ENCODE results near the gene ZNF518B.

ZNF518B gene, protein sequence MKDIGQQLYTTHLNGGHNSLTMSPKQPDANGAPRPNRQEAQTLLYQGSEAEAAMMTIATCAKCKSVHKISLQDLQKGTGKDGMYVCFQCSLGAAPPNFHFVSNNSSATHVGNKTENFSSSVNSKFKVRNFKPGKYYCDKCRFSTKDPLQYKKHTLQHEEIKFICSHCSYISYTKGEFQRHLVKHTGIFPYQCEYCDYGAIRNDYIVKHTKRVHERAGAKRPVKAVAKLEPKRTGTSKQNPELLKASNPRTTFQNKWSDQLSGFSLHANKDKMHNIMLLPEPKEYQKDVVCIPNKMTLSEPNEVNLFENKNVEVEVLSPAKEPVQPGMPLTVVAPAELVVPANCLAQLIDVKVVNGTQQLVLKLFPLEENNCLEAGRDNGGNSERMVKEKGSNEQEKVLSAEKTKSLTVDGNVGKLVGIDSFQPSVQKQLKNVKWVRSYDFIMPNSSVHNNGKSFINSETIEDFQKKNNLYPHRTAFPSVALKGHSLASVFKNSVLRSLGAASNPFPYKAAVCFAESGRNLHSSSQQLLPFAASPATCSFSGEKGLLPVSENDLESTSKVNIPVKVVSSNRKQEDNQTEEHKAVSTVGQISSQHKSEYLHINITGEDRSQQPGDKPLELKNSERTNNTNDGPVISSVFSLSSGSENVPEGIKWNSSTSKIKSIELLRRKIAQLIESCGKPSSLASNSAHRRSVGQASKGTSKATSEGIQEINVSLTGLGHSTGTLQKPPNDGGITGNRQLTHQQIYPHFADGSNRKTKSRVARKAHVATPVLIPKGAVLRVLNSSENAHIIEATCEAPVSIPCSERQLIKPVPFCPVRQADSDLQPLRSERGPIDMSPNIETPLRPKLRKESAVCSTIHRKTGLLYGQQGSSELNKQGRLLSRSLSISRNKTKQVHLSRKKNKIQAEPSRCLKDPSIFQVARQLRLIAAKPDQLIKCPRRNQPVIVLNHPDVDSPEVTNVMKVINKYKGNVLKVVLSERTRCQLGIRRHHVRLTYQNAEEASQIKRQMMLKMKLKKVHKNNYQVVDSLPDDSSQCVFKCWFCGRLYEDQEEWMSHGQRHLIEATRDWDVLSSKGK

GRCh38 chr4:10457255-10457801 lies at the start of gene ZNF518B:
Gene ZNF518B, minus strand, starts transcription at chr4:10457426. Its CDS starts 11,098 bp downstream, at chr4:10446328.
- Histone ChIP-seq H3K36me3 (ENCODE audit: control insufficient read depth in 5 of 5, insufficient read depth in 5 of 5, low read length in 5 of 5) (peaks cover 7 to 16% (median 13%) of the 10 kb centered on the region in 5 donors), H3K4me3 (ENCODE audit: low read depth in 1 of 5, low read length in 5 of 5) (peak within 1 kb of the TSS; percentile 67 to 75 (median 69)), H3K4me1 (ENCODE audit: control insufficient read depth in 5 of 5, insufficient read depth in 5 of 5, low read length in 5 of 5) (peaks cover 0 to 29% (median 24%) of the 10 kb centered on the region in 5 donors), H3K27ac (ENCODE audit: low read depth, low read length) (no peak within 1 kb of the TSS), H3K9me3 (ENCODE audit: control insufficient read depth in 5 of 5, low read length in 5 of 5) (no peaks in the 10 kb centered on the region), H3K9ac (ENCODE audit: low read length in 5 of 5) (peak within 1 kb of the TSS in 2 of 5 donors; percentile 50 to 53), H3K27me3 (ENCODE audit: control insufficient read depth in 5 of 5, insufficient read depth in 4 of 5, low read length in 5 of 5) (peaks cover 4 to 16% (median 9%) of the 10 kb centered on the region in 5 donors)

- H3K27ac ChIP-seq (ENCODE audit: low read depth, low read length): no peak overlapping the region
- no peaks in the 10 kb centered on the region for H3K27me3 ChIP-seq (ENCODE audit: control insufficient read depth in 5 of 5, insufficient read depth in 4 of 5, low read length in 5 of 5)
- H3K9me3 ChIP-seq (ENCODE audit: control insufficient read depth in 5 of 5, low read length in 5 of 5): no peaks in the 10 kb centered on the region
- no peaks in the 10 kb centered on the region for H3K36me3 ChIP-seq (ENCODE audit: control insufficient read depth in 5 of 5, insufficient read depth in 5 of 5, low read length in 5 of 5)
- H3K9ac ChIP-seq (ENCODE audit: low read length in 5 of 5): no peak overlapping the region
- H3K4me1 ChIP-seq (ENCODE audit: control insufficient read depth in 5 of 5, insufficient read depth in 5 of 5, low read length in 5 of 5): no peaks in the 10 kb centered on the region
- no peak overlapping the region for H3K4me3 ChIP-seq (ENCODE audit: low read depth in 1 of 5, low read length in 5 of 5)
These were observed 48.9 kb upstream of the ZNF518B start for GRCh38 chr4:10506077-10506476.

GRCh38 chr4:10504570-10505179 lies 47.4 kb upstream of the ZNF518B start:
- Histone ChIP-seq H3K9ac (ENCODE audit: low read length in 5 of 5) (no peak overlapping the region), H3K4me1 (ENCODE audit: control insufficient read depth in 5 of 5, insufficient read depth in 5 of 5, low read length in 5 of 5) (no peaks in the 10 kb centered on the region), H3K36me3 (ENCODE audit: control insufficient read depth in 5 of 5, insufficient read depth in 5 of 5, low read length in 5 of 5) (no peaks in the 10 kb centered on the region), H3K9me3 (ENCODE audit: control insufficient read depth in 5 of 5, low read length in 5 of 5) (no peaks in the 10 kb centered on the region), H3K27me3 (ENCODE audit: control insufficient read depth in 5 of 5, insufficient read depth in 4 of 5, low read length in 5 of 5) (no peaks in the 10 kb centered on the region), H3K27ac (ENCODE audit: low read depth, low read length) (no peak overlapping the region), H3K4me3 (ENCODE audit: low read depth in 1 of 5, low read length in 5 of 5) (no peak overlapping the region)

DNA sequence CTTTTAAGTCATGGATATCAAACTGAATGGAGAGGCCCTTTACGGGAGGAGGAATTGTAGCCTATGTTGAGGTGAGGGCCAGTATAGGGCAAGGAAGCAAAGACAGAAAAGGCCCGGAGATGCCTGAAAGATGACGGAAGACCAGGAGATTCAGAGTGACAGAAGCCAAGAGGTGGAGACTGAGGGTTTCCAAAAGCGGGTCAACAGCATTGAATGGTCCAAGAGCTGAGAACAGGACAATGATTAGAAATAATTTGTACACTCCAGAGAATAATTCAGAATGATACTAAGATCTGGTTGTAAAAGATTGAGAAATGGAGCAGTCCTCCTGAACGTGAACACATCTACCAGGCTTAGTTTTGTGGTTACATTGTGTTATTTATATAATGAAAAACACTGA lies 45.5 kb upstream of the ZNF518B start:
- Histone ChIP-seq H3K9me3 (ENCODE audit: control insufficient read depth in 5 of 5, low read length in 5 of 5) (no peaks in the 10 kb centered on the region), H3K27me3 (ENCODE audit: control insufficient read depth in 5 of 5, insufficient read depth in 4 of 5, low read length in 5 of 5) (peaks cover 0 to 2% (median 0%) of the 10 kb centered on the region in 5 donors), H3K4me1 (ENCODE audit: control insufficient read depth in 5 of 5, insufficient read depth in 5 of 5, low read length in 5 of 5) (no peaks in the 10 kb centered on the region), H3K36me3 (ENCODE audit: control insufficient read depth in 5 of 5, insufficient read depth in 5 of 5, low read length in 5 of 5) (no peaks in the 10 kb centered on the region), H3K9ac (ENCODE audit: low read length in 5 of 5) (no peak overlapping the region), H3K4me3 (ENCODE audit: low read depth in 1 of 5, low read length in 5 of 5) (no peak overlapping the region), H3K27ac (ENCODE audit: low read depth, low read length) (no peak overlapping the region)

DNA sequence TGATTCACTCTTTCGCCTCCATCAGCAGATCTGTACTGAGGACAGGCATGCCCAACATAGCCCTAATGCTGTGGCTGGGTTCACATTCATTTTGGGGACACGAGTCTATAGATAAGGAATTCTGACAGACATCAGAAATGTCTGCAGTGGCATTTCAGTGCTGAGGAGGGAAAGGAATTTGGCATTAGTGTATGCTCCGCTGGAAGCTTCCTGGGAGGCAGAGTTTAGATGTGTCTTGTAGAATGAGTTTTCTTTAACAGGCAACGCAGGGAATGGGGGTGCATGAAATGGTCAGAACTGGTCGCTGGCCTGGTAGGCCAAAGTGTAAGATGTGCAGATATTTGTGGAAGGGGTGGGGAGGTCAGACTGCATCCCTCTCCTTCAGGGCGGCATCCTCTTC lies 43.5 kb upstream of the ZNF518B start:
- peaks cover 0 to 2% (median 0%) of the 10 kb centered on the region in 5 donors for H3K27me3 ChIP-seq (ENCODE audit: control insufficient read depth in 5 of 5, insufficient read depth in 4 of 5, low read length in 5 of 5)
- no peak overlapping the region for H3K9ac ChIP-seq (ENCODE audit: low read length in 5 of 5)
- H3K4me1 ChIP-seq (ENCODE audit: control insufficient read depth in 5 of 5, insufficient read depth in 5 of 5, low read length in 5 of 5): no peaks in the 10 kb centered on the region
- H3K4me3 ChIP-seq (ENCODE audit: low read depth in 1 of 5, low read length in 5 of 5): no peak overlapping the region
- H3K9me3 ChIP-seq (ENCODE audit: control insufficient read depth in 5 of 5, low read length in 5 of 5): no peaks in the 10 kb centered on the region
- no peak overlapping the region for H3K27ac ChIP-seq (ENCODE audit: low read depth, low read length)
- H3K36me3 ChIP-seq (ENCODE audit: control insufficient read depth in 5 of 5, insufficient read depth in 5 of 5, low read length in 5 of 5): no peaks in the 10 kb centered on the region

DNA sequence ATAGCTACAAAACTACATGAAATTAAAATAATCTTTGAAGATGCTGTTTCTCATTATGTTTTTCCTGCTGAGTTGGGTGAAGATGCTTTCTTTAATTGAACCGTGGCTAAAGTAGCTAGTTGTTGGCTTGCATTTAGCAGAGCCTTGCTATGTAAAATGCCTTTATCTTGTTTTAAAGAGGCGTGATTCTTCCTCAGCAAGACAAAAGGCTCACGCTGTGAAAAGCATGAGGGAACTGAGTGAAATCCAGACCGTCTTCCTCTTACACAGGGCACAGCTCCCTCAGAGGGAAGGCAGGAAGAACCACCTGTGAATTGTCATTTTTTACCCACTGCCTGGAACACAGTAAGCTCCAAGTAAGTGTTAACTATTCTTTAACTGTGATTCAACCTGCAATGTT lies 39.0 kb upstream of the ZNF518B start:
- no peak overlapping the region for H3K4me3 ChIP-seq (ENCODE audit: low read depth in 1 of 5, low read length in 5 of 5)
- H3K27me3 ChIP-seq (ENCODE audit: control insufficient read depth in 5 of 5, insufficient read depth in 4 of 5, low read length in 5 of 5): peaks cover 0 to 7% (median 4%) of the 10 kb centered on the region in 5 donors
- H3K27ac ChIP-seq (ENCODE audit: low read depth, low read length): no peak overlapping the region
- H3K36me3 ChIP-seq (ENCODE audit: control insufficient read depth in 5 of 5, insufficient read depth in 5 of 5, low read length in 5 of 5): no peaks in the 10 kb centered on the region
- H3K9ac ChIP-seq (ENCODE audit: low read length in 5 of 5): no peak overlapping the region
- H3K9me3 ChIP-seq (ENCODE audit: control insufficient read depth in 5 of 5, low read length in 5 of 5): no peaks in the 10 kb centered on the region
- H3K4me1 ChIP-seq (ENCODE audit: control insufficient read depth in 5 of 5, insufficient read depth in 5 of 5, low read length in 5 of 5): no peaks in the 10 kb centered on the region

GRCh38 chr4:10495651-10496050 lies 38.4 kb upstream of the ZNF518B start:
- Histone ChIP-seq H3K4me3 (ENCODE audit: low read depth in 1 of 5, low read length in 5 of 5) (no peak overlapping the region), H3K36me3 (ENCODE audit: control insufficient read depth in 5 of 5, insufficient read depth in 5 of 5, low read length in 5 of 5) (no peaks in the 10 kb centered on the region), H3K27me3 (ENCODE audit: control insufficient read depth in 5 of 5, insufficient read depth in 4 of 5, low read length in 5 of 5) (peaks cover 0 to 7% (median 4%) of the 10 kb centered on the region in 5 donors), H3K27ac (ENCODE audit: low read depth, low read length) (no peak overlapping the region), H3K9me3 (ENCODE audit: control insufficient read depth in 5 of 5, low read length in 5 of 5) (no peaks in the 10 kb centered on the region), H3K4me1 (ENCODE audit: control insufficient read depth in 5 of 5, insufficient read depth in 5 of 5, low read length in 5 of 5) (no peaks in the 10 kb centered on the region), H3K9ac (ENCODE audit: low read length in 5 of 5) (no peak overlapping the region)

GRCh38 chr4:10492464-10492863 lies 35.2 kb upstream of the ZNF518B start:
- Histone ChIP-seq H3K36me3 (ENCODE audit: control insufficient read depth in 5 of 5, insufficient read depth in 5 of 5, low read length in 5 of 5) (no peaks in the 10 kb centered on the region), H3K4me1 (ENCODE audit: control insufficient read depth in 5 of 5, insufficient read depth in 5 of 5, low read length in 5 of 5) (no peaks in the 10 kb centered on the region), H3K9me3 (ENCODE audit: control insufficient read depth in 5 of 5, low read length in 5 of 5) (no peaks in the 10 kb centered on the region), H3K27me3 (ENCODE audit: control insufficient read depth in 5 of 5, insufficient read depth in 4 of 5, low read length in 5 of 5) (peaks cover 0 to 7% (median 4%) of the 10 kb centered on the region in 5 donors), H3K4me3 (ENCODE audit: low read depth in 1 of 5, low read length in 5 of 5) (no peak overlapping the region), H3K9ac (ENCODE audit: low read length in 5 of 5) (no peak overlapping the region), H3K27ac (ENCODE audit: low read depth, low read length) (no peak overlapping the region)

DNA sequence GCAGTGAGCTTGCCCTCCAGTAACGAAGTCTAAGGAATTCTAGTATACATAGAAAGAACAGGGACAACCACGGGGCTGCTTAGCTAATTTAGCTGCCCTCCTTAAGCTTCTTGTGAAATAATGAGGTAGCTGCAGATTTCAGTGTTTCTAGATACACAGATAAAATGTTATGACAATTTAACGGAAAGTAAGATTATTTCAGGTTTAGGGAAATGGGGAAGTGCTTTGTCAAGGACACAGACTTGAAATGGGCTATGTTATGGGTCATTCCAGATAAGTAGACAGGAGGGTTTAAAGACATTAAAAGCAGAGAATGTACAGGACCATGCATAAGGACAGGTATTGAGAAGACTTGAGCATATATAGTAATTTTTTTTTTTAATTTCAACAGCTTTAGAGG lies 34.2 kb upstream of the ZNF518B start:
- Histone ChIP-seq H3K4me1 (ENCODE audit: control insufficient read depth in 5 of 5, insufficient read depth in 5 of 5, low read length in 5 of 5) (no peaks in the 10 kb centered on the region), H3K4me3 (ENCODE audit: low read depth in 1 of 5, low read length in 5 of 5) (no peak overlapping the region), H3K36me3 (ENCODE audit: control insufficient read depth in 5 of 5, insufficient read depth in 5 of 5, low read length in 5 of 5) (no peaks in the 10 kb centered on the region), H3K27ac (ENCODE audit: low read depth, low read length) (no peak overlapping the region), H3K9me3 (ENCODE audit: control insufficient read depth in 5 of 5, low read length in 5 of 5) (no peaks in the 10 kb centered on the region), H3K27me3 (ENCODE audit: control insufficient read depth in 5 of 5, insufficient read depth in 4 of 5, low read length in 5 of 5) (peaks cover 0 to 7% (median 4%) of the 10 kb centered on the region in 5 donors), H3K9ac (ENCODE audit: low read length in 5 of 5) (no peak overlapping the region)

Measured in subcutaneous abdominal adipose tissue (tissue), 5 donors.